ENCODE measurements around the gene RPL10A. TPM values are rescaled to one million over a fixed set of nuclear protein-coding genes. Genes with fewer than 3 reads are reported as not detected.

RPL10A gene
- total RNA-seq, 2 donors from 2014 or later = 998 to 1,213 TPM

DNA sequence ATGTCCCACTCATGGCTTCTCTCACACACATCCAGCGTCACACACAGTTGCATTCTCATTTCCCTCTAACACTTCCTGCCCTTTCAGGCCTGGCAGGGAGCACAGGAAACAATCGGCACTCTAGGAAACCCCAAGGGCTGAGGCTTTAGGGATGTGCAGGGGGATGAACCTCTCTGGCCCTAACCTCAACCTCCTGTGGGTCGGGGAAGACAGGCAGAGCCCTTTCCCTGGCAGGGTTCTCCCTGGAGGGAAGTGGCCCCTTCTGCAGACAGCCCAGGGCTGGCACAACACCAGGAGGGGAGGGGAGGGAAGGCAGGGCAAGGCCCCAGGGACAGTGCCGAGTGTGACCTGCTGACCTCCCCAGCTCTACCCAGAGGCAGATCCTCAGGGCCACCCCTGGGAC, 26.0 kb downstream of the RPL10A start:
- TF ChIP-seq, protein P1, sequence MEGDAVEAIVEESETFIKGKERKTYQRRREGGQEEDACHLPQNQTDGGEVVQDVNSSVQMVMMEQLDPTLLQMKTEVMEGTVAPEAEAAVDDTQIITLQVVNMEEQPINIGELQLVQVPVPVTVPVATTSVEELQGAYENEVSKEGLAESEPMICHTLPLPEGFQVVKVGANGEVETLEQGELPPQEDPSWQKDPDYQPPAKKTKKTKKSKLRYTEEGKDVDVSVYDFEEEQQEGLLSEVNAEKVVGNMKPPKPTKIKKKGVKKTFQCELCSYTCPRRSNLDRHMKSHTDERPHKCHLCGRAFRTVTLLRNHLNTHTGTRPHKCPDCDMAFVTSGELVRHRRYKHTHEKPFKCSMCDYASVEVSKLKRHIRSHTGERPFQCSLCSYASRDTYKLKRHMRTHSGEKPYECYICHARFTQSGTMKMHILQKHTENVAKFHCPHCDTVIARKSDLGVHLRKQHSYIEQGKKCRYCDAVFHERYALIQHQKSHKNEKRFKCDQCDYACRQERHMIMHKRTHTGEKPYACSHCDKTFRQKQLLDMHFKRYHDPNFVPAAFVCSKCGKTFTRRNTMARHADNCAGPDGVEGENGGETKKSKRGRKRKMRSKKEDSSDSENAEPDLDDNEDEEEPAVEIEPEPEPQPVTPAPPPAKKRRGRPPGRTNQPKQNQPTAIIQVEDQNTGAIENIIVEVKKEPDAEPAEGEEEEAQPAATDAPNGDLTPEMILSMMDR (IDR thresholded peaks at IDR 0.05) = no peak
- peaks cover 15% of the 10 kb centered on the region for H3K4me1 ChIP-seq
- H3K36me3 ChIP-seq = no peaks in the 10 kb centered on the region
- no peaks in the 10 kb centered on the region for H3K9me3 ChIP-seq
- peak overlapping the region; percentile 19 to 65 for H3K9ac ChIP-seq (ENCODE audit: low read depth in 2 of 2, low read length in 2 of 2)
- intact Hi-C loops (cut with DNase I) = no loop called here
- peaks cover 6% of the 10 kb centered on the region for H3K27me3 ChIP-seq
- no peak for DNase-seq
- H3K27ac ChIP-seq = peak overlapping the region; percentile 47
- peak overlapping the region; percentile 11 for H3K4me3 ChIP-seq

GRCh38 chr6:35495258-35496035, 27.2 kb downstream of the RPL10A start:
- no peaks in the 10 kb centered on the region for H3K9me3 ChIP-seq
- H3K27ac ChIP-seq = peak overlapping the region; percentile 87
- H3K4me1 ChIP-seq = peaks cover 15% of the 10 kb centered on the region
- H3K9ac ChIP-seq (ENCODE audit: low read depth in 2 of 2, low read length in 2 of 2) = peak overlapping the region; percentile 84 to 88
- peak overlapping the region; percentile 77 for H3K4me3 ChIP-seq
- no peaks in the 10 kb centered on the region for H3K36me3 ChIP-seq
- TF ChIP-seq, protein P1 (IDR thresholded peaks at IDR 0.05) = no peak
- DNase-seq = no peak
- H3K27me3 ChIP-seq = peaks cover 6% of the 10 kb centered on the region
- intact Hi-C loops (cut with DNase I) = no loop called here

DNA sequence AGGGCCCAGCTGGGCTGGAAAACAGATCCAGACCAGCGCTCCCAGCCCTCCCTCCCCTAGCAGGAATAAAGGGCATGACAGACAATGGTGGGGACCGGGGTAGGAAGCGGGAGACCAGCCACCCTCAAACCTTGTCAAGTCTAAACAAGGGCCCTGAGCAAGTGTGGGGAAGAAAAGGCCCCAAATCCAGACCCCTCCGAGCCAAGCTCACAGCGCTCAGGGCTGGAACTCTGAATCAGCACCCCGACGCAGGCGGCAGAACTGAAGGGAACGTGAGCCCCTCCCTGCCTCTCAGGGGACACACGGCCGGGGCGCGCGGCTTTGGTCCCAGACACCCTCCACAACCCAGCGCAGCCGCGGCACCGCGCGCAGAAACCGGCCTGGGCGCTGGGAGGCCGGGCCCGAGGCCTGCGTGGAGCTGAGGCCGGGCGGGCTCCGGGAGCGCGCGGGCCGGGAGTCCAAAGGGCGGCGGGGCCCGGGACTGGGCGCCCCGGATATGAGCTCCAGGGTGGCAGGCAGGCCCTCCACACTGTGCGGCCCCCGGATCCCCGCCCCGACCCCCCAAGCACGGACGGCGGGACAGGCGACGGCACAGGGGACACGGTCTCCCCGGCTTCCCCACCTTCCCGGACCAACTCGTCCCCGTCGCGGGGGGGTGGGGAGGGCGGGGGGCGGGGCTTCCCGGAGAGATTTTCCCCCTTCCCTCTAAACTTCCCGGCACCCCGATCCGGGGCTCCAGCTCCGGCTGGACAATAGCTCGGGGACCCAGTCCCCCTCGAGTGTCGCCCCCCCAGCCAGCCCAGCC, 28.0 kb downstream of the RPL10A start:
- no peaks in the 10 kb centered on the region for H3K36me3 ChIP-seq
- no peaks in the 10 kb centered on the region for H3K9me3 ChIP-seq
- intact Hi-C loops (cut with DNase I) = no loop called here
- H3K4me3 ChIP-seq = peak overlapping the region; percentile 77
- TF ChIP-seq, protein P1 (IDR thresholded peaks at IDR 0.05) = no peak
- H3K27ac ChIP-seq = peak overlapping the region; percentile 87
- DNase-seq = peak; percentile 64
- peaks cover 6% of the 10 kb centered on the region for H3K27me3 ChIP-seq
- peaks cover 15% of the 10 kb centered on the region for H3K4me1 ChIP-seq
- peak overlapping the region; percentile 84 to 88 for H3K9ac ChIP-seq (ENCODE audit: low read depth in 2 of 2, low read length in 2 of 2)

DNA sequence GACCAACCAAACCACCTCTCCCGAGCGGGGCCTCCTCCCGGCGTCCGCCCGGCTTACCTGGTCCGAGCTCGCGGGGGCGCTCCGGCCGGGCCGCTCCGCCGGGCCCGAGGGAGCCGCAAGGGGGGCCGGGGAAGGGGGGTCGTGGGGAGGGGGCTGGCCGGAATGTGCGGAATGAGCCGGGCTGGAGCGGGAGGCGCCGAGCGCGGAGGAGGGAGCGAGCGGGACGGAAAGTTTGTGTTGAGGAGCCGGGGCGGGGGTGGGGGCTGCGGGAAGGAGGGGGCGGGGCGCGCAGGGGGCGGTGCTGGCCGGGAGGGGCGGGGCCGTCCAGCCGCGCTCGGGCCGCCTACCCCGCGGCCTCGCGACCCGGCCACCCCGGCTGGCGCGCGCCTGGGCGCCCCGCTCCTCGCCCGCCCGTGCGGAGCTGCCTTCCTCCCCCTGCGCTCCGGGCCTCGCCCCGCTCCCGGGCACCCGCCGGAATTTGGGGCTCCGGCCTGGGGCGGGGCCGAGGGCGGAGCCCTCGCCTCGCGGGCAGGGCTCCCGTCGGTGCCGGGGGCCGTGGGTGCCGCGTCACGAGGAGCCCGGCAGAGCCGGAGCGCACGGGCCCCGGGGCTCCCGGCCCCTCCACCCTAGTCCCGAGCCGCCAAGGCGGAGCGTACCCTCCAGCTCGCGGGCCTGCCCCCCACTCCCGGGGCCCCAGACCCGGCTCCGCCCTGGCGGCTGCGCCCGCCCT, 28.8 kb downstream of the RPL10A start, which contains the start of gene TEAD3:
Gene TEAD3 (minus strand): TSS at position 239 of the 730 bp plus-strand sequence.
- H3K4me1 ChIP-seq = peaks cover 15% of the 10 kb centered on the region
- intact Hi-C loops (cut with DNase I) = no loop called here
- peak within 1 kb of the TSS; percentile 84 to 88 for H3K9ac ChIP-seq (ENCODE audit: low read depth in 2 of 2, low read length in 2 of 2)
- H3K27me3 ChIP-seq = peaks cover 6% of the 10 kb centered on the region
- peak within 1 kb of the TSS; percentile 87 for H3K27ac ChIP-seq
- H3K36me3 ChIP-seq = no peaks in the 10 kb centered on the region
- H3K4me3 ChIP-seq = peak within 1 kb of the TSS; percentile 77
- TF ChIP-seq, protein P1 (IDR thresholded peaks at IDR 0.05) = no peak
- no peaks in the 10 kb centered on the region for H3K9me3 ChIP-seq
- DNase-seq = peak; percentile 70
